ENCODE measurements around the gene SLC16A11. TPM values are rescaled to one million over a fixed set of nuclear protein-coding genes. Genes with fewer than 3 reads are reported as not detected.

The SLC16A11 gene
- total and polyA plus RNA-seq, 10 of the 15 experiments (the other 5 are each of a cell fraction or from before 2014, with no cell fraction given) = 0.11 to 2.7 (median 0.84) TPM

DNA sequence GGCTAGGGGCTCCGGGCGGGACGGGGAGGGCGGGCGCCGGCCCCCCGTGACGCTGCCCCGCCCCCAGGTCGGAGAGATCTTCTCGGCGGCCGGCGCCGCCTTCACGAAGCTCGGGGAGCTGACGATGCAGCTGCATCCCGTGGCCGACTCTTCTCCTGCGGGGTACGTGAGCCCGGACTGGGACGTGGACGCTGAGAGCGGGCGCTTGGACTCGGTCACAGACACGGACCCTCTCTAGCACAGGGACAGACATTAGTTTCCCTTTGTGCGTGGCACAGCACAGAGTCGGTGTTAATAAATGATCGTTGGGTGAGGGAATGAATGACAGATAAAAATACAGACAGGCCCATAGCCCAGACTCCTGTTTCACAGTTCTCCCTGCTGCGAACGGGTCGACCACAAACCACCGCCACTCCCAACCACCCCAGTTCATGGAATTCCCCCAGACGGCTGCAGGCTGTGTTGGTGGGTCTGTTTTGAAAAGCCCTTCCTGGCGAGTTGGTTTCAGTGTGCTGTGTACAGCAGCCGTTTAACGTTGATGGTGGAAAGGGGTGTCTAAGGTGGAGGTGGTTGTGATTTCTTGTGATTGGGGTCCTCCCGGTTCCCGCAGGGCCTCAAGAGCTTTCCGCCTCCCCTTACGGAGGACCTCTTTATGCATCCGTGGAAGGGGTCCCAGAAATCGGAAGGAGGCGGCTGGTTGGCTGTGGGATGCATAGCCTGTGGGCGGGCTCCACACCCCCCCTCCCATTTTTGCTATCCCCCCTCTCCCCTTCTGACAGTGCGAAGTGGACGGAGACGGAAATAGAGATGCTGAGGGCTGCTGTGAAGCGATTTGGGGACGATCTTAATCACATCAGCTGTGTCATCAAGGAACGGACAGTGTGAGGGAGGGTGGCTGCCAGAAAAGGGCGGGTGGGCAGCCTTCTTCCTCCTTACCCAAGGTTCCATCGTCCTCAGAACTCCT, 28.6 kb downstream of the SLC16A11 start (continued):
- TF ChIP-seq FOS (IDR thresholded peaks at IDR 0.05; ENCODE audit: borderline replicate concordance, extremely low read depth, insufficient read length) (no peak), EZH2 (IDR thresholded peaks at IDR 0.05; ENCODE audit: borderline replicate concordance, control insufficient read depth, low read depth, low read length) (no peak), SMC3 (IDR thresholded peaks at IDR 0.05; ENCODE audit: borderline replicate concordance, low read length) (no peak), SREBF1 (IDR thresholded peaks at IDR 0.05; ENCODE audit: low read length) (no peak), GATAD2B (conservative IDR thresholded peaks at IDR 0.05; ENCODE audit: low read depth) (0 out of 2 replicates have a peak, but pooled peaks have one; percentile 71), TBL1XR1 (IDR thresholded peaks at IDR 0.05; ENCODE audit: low read depth, low read length) (no peak; the same call in 1 of the 2 replicates), NBN (IDR thresholded peaks at IDR 0.05) (peak; percentile 64), MXI1 (IDR thresholded peaks at IDR 0.05; ENCODE audit: low read depth, low read length) (no peak), CREM (IDR thresholded peaks at IDR 0.05; ENCODE audit: low read depth) (peak; percentile 51; the same call in 1 of the 2 replicates), RELA (IDR thresholded peaks at IDR 0.05; ENCODE audit: borderline replicate concordance, partially characterized antibody) (peak; percentile 95), SMARCA5 (IDR thresholded peaks at IDR 0.05) (peak; percentile 98), LARP7 (IDR thresholded peaks at IDR 0.05) (0 out of 2 replicates have a peak, but pooled peaks have one; percentile 57), STAT3 (IDR thresholded peaks at IDR 0.05; ENCODE audit: low read depth, low read length) (no peak), PAX5 (IDR thresholded peaks at IDR 0.05; ENCODE audit: borderline replicate concordance, low read depth, low read length) (peak; percentile 42; the same call in 1 of the 2 replicates)
- TF ChIP-seq, protein P1, sequence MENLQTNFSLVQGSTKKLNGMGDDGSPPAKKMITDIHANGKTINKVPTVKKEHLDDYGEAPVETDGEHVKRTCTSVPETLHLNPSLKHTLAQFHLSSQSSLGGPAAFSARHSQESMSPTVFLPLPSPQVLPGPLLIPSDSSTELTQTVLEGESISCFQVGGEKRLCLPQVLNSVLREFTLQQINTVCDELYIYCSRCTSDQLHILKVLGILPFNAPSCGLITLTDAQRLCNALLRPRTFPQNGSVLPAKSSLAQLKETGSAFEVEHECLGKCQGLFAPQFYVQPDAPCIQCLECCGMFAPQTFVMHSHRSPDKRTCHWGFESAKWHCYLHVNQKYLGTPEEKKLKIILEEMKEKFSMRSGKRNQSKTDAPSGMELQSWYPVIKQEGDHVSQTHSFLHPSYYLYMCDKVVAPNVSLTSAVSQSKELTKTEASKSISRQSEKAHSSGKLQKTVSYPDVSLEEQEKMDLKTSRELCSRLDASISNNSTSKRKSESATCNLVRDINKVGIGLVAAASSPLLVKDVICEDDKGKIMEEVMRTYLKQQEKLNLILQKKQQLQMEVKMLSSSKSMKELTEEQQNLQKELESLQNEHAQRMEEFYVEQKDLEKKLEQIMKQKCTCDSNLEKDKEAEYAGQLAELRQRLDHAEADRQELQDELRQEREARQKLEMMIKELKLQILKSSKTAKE (IDR thresholded peaks at IDR 0.05; ENCODE audit: low read depth, poor library complexity, severe bottlenecking) = peak; percentile 63
- TF ChIP-seq, protein P2, sequence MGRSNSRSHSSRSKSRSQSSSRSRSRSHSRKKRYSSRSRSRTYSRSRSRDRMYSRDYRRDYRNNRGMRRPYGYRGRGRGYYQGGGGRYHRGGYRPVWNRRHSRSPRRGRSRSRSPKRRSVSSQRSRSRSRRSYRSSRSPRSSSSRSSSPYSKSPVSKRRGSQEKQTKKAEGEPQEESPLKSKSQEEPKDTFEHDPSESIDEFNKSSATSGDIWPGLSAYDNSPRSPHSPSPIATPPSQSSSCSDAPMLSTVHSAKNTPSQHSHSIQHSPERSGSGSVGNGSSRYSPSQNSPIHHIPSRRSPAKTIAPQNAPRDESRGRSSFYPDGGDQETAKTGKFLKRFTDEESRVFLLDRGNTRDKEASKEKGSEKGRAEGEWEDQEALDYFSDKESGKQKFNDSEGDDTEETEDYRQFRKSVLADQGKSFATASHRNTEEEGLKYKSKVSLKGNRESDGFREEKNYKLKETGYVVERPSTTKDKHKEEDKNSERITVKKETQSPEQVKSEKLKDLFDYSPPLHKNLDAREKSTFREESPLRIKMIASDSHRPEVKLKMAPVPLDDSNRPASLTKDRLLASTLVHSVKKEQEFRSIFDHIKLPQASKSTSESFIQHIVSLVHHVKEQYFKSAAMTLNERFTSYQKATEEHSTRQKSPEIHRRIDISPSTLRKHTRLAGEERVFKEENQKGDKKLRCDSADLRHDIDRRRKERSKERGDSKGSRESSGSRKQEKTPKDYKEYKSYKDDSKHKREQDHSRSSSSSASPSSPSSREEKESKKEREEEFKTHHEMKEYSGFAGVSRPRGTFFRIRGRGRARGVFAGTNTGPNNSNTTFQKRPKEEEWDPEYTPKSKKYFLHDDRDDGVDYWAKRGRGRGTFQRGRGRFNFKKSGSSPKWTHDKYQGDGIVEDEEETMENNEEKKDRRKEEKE (IDR thresholded peaks at IDR 0.05) = no peak; the same call in 1 of the 2 replicates
- TF ChIP-seq, protein P3, sequence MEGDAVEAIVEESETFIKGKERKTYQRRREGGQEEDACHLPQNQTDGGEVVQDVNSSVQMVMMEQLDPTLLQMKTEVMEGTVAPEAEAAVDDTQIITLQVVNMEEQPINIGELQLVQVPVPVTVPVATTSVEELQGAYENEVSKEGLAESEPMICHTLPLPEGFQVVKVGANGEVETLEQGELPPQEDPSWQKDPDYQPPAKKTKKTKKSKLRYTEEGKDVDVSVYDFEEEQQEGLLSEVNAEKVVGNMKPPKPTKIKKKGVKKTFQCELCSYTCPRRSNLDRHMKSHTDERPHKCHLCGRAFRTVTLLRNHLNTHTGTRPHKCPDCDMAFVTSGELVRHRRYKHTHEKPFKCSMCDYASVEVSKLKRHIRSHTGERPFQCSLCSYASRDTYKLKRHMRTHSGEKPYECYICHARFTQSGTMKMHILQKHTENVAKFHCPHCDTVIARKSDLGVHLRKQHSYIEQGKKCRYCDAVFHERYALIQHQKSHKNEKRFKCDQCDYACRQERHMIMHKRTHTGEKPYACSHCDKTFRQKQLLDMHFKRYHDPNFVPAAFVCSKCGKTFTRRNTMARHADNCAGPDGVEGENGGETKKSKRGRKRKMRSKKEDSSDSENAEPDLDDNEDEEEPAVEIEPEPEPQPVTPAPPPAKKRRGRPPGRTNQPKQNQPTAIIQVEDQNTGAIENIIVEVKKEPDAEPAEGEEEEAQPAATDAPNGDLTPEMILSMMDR (IDR thresholded peaks at IDR 0.05 in 2 of 3, conservative IDR thresholded peaks at IDR 0.05 in 1 of 3; ENCODE audit: control insufficient read depth in 2 of 3, extremely low read depth in 1 of 3, insufficient read depth in 1 of 3, low read depth in 3 of 3, low read length in 3 of 3) = no peak

Data from GM12878 (cell line).